PC-9 (cell line): ENCODE data around the gene RIMBP2. TPM values are rescaled to one million over a fixed set of nuclear protein-coding genes. Genes with fewer than 3 reads are reported as not detected.

Experiments used
- BruUV-seq: library from RNA; stranded (reverse); fragments of 400-500 nt; replicated peaks from 2 replicates; lab custom pipeline; 2021; lab: Mats Ljungman, UMichigan
- CTCF ChIA-PET: fragments of 300-600 bp; sonication (Branson Sonifier 250); formaldehyde crosslinking; loops from one replicate; lab custom pipeline; 2022; ENCODE audit warnings: antibody characterized with exemption; lab: Charles Lee
- POLR2A ChIA-PET: fragments of 300-600 bp; sonication (Branson Sonifier 250); formaldehyde crosslinking; loops from one replicate; lab custom pipeline; 2022; ENCODE audit warnings: antibody characterized with exemption; ENCODE audit not compliant: unreplicated experiment; lab: Charles Lee
- DNase-seq, 2 experiments: peaks; one replicate each; pipeline versions ENCODE4 v3.0.0 to v3.0.0-alpha.2; 2015 to 2022; ENCODE audit warnings: mixed read lengths in 1 of 2
- H2AFZ ChIP-seq: fragments of 200-600 bp; sonication (generic); 2 replicates; pipeline ENCODE4 v1.8.1; 2017; ENCODE audit warnings: antibody characterized with exemption
- H3F3A ChIP-seq: fragments of 200-600 bp; sonication (generic); 2 replicates; pipeline ENCODE4 v1.8.1; 2017; ENCODE audit warnings: antibody characterized with exemption, mild to moderate bottlenecking, low read depth; ENCODE audit not compliant: insufficient read depth
- H3K27ac ChIP-seq: fragments of 200-600 bp; sonication (generic); 2 replicates; pipeline ENCODE4 v1.6.1; 2016; ENCODE audit warnings: mixed run types
- H3K27me3 ChIP-seq: fragments of 200-600 bp; sonication (generic); 2 replicates; pipeline ENCODE4 v1.6.1; 2016; ENCODE audit warnings: low read depth, mixed run types; ENCODE audit not compliant: insufficient read depth
- H3K36me3 ChIP-seq: fragments of 200-600 bp; sonication (generic); 2 replicates; pipeline ENCODE4 v1.6.1; 2016; ENCODE audit warnings: low read depth, mixed run types
- H3K4me1 ChIP-seq: fragments of 200-600 bp; sonication (generic); replicated peaks from 2 replicates; pipeline ENCODE4 v1.6.1; 2016; ENCODE audit warnings: mixed run types; ENCODE audit not compliant: insufficient read depth
- H3K4me2 ChIP-seq: fragments of 200-600 bp; sonication (generic); 2 replicates; pipeline ENCODE4 v1.6.1; 2017; ENCODE audit warnings: mixed run types
- H3K4me3 ChIP-seq: fragments of 200-600 bp; sonication (generic); 2 replicates; pipeline ENCODE4 v1.6.1; 2016; ENCODE audit warnings: mixed run types
- H3K79me2 ChIP-seq: fragments of 200-600 bp; sonication (generic); 2 replicates; pipeline ENCODE4 v1.6.1; 2017; ENCODE audit warnings: low read depth, mixed run types
- H3K9me2 ChIP-seq: fragments of 200-600 bp; sonication (generic); 2 replicates; pipeline ENCODE4 v1.8.1; 2017; ENCODE audit warnings: mild to moderate bottlenecking; ENCODE audit not compliant: insufficient read depth
- H3K9me3 ChIP-seq: fragments of 200-600 bp; sonication (generic); 2 replicates; pipeline ENCODE4 v1.8.1; 2016; ENCODE audit warnings: low read depth; ENCODE audit not compliant: insufficient read depth
- H4K20me1 ChIP-seq: fragments of 200-600 bp; sonication (generic); 2 replicates; pipeline ENCODE4 v1.8.1; 2017; ENCODE audit not compliant: insufficient read depth
- CTCF ChIP-seq: fragments of 200-600 bp; sonication (generic); conservative IDR thresholded peaks from 2 replicates; pipeline ENCODE4 v1.6.1; 2017; ENCODE audit warnings: mixed run types, antibody characterized with exemption, mild to moderate bottlenecking, moderate library complexity
- EZH2 ChIP-seq: fragments of 200-600 bp; sonication (generic); IDR thresholded peaks from 2 replicates; pipeline ENCODE4 v1.8.0; 2017; ENCODE audit warnings: antibody characterized with exemption, low read depth
- intact Hi-C: fragments of 100-400 bp; cut with micrococcal nuclease; formaldehyde crosslinking; loops from one replicate; pipeline ENCODE4 v1.10.0; 2022; ENCODE audit not compliant: unreplicated experiment
- total RNA-seq: library from RNA; stranded (reverse); gene quantifications from 2 replicates; pipeline ENCODE4 v1.2.3, GENCODE V29; 2021

RIMBP2 gene
- total RNA-seq, 1 experiment from 2014 or later, result not detected

GRCh38 chr12:130441771-130442760 lies 274.0 kb downstream of the RIMBP2 start:
- Histone ChIP-seq H3K27ac (no peak overlapping the region), H3K4me1 (no peaks in the 10 kb centered on the region), H3F3A (no peaks in the 10 kb centered on the region), H3K27me3 (peaks cover 41% of the 10 kb centered on the region), H3K9me2 (no peaks in the 10 kb centered on the region), H2AFZ (no peak overlapping the region), H4K20me1 (no peaks in the 10 kb centered on the region), H3K4me2 (no peak overlapping the region), H3K9me3 (no peaks in the 10 kb centered on the region), H3K4me3 (no peak overlapping the region), H3K79me2 (no peaks in the 10 kb centered on the region), H3K36me3 (no peaks in the 10 kb centered on the region)
- POLR2A ChIA-PET, result no interaction called here
- no peak for TF ChIP-seq EZH2
- no TSS peak for BruUV-seq
- CTCF ChIA-PET, result no interaction called here
- intact Hi-C loops, result no loop called here
- no peak for DNase-seq

GRCh38 chr12:130440411-130441080 lies 275.6 kb downstream of the RIMBP2 start:
- POLR2A ChIA-PET, result no interaction called here
- Histone ChIP-seq H3K4me2 (no peak overlapping the region), H4K20me1 (no peaks in the 10 kb centered on the region), H2AFZ (no peak overlapping the region), H3K9me2 (no peaks in the 10 kb centered on the region), H3F3A (no peaks in the 10 kb centered on the region), H3K4me1 (no peaks in the 10 kb centered on the region), H3K36me3 (no peaks in the 10 kb centered on the region), H3K27me3 (peaks cover 34% of the 10 kb centered on the region), H3K4me3 (no peak overlapping the region), H3K27ac (no peak overlapping the region), H3K79me2 (no peaks in the 10 kb centered on the region), H3K9me3 (no peaks in the 10 kb centered on the region)
- intact Hi-C loops, result no loop called here
- no peak for TF ChIP-seq CTCF
- no peak for TF ChIP-seq EZH2
- BruUV-seq, result no TSS peak
- CTCF ChIA-PET, result no interaction called here
- no peak for DNase-seq

DNA sequence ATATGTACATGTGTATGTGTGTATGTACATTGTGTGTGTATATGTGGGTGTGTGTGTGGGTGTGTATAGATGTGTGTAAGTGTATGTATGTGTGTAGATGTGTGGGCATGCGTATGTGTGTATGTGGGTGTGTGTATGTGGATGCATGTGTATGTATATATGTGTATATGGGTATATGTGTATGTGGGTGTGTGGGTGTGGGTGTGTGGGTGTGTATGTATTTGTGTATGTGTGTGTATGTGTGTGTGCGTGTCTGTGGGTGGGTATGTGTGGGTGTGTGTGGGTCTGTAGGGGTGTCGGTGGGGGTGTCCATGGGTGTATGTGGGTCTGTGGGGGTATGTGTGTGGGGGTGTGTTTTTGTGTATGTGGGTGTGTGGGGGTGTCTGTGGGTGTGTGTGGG lies 276.8 kb downstream of the RIMBP2 start:
- Histone ChIP-seq H3K9me2 (no peaks in the 10 kb centered on the region), H3K4me1 (no peaks in the 10 kb centered on the region), H3K27me3 (peaks cover 33% of the 10 kb centered on the region), H3K79me2 (no peaks in the 10 kb centered on the region), H3F3A (no peaks in the 10 kb centered on the region), H3K4me2 (no peak overlapping the region), H3K36me3 (no peaks in the 10 kb centered on the region), H3K9me3 (no peaks in the 10 kb centered on the region), H3K27ac (no peak overlapping the region), H2AFZ (no peak overlapping the region), H4K20me1 (no peaks in the 10 kb centered on the region), H3K4me3 (no peak overlapping the region)
- no TSS peak for BruUV-seq
- intact Hi-C loops, result no loop called here
- no peak for DNase-seq
- ChIA-PET POLR2A (no interaction called here), CTCF (no interaction called here)
- TF ChIP-seq CTCF, result no peak
- no peak for TF ChIP-seq EZH2
